ENCODE measurements around the gene LSR.
"Not testable (repeated sequence)": the region's sequence is repeated elsewhere in the genome, so short reads cannot be mapped to it uniquely, and the experiment has no call there.

Gene LSR

GRCh38 chr19:35228177-35228930 is 20.4 kb upstream of the LSR start, which contains the start of gene FAM187B:
Gene FAM187B (minus strand): TSS chr19:35228739. CDS start chr19:35228680, 59 bp downstream.
- no peaks in the 10 kb centered on the region for H3K4me1 ChIP-seq
- no peak for TF ChIP-seq CTCF (IDR thresholded peaks at IDR 0.05; ENCODE audit: low read depth, low read length)
- no peak for DNase-seq
- H3K9me3 ChIP-seq, result no peaks in the 10 kb centered on the region
- H3K27me3 ChIP-seq, result no peaks in the 10 kb centered on the region
- H3K4me3 ChIP-seq (ENCODE audit: low read depth, low read length), result no peak within 1 kb of the TSS
- no peaks in the 10 kb centered on the region for H3K36me3 ChIP-seq

GRCh38 chr19:35229601-35230000 is 19.2 kb upstream of the LSR start:
- Histone ChIP-seq H3K27me3 (no peaks in the 10 kb centered on the region), H3K4me1 (no peaks in the 10 kb centered on the region), H3K4me3 (ENCODE audit: low read depth, low read length) (no peak overlapping the region), H3K9me3 (no peaks in the 10 kb centered on the region), H3K36me3 (no peaks in the 10 kb centered on the region)
- DNase-seq, result no peak
- no peak for TF ChIP-seq CTCF (IDR thresholded peaks at IDR 0.05; ENCODE audit: low read depth, low read length)

- no peaks in the 10 kb centered on the region for H3K27me3 ChIP-seq
- no peak for DNase-seq
- TF ChIP-seq CTCF (IDR thresholded peaks at IDR 0.05; ENCODE audit: low read depth, low read length), result no peak
These were observed 16.7 kb upstream of the LSR start for GRCh38 chr19:35231956-35232645.

GRCh38 chr19:35232912-35233311 is 15.9 kb upstream of the LSR start:
- Histone ChIP-seq H3K27me3 (no peaks in the 10 kb centered on the region), H3K9me3 (no peaks in the 10 kb centered on the region; the same call in 1 of the 2 replicates), H3K4me1 (no peaks in the 10 kb centered on the region), H3K36me3 (no peaks in the 10 kb centered on the region), H3K4me3 (ENCODE audit: low read depth, low read length) (no peak overlapping the region)
- no peak for TF ChIP-seq CTCF (IDR thresholded peaks at IDR 0.05; ENCODE audit: low read depth, low read length)
- DNase-seq, result no peak

More at GRCh38 chr19:35231956-35232645, 16.7 kb upstream of the LSR start:
- Histone ChIP-seq H3K4me1 (no peaks in the 10 kb centered on the region), H3K9me3 (no peaks in the 10 kb centered on the region; the same call in 1 of the 2 replicates), H3K36me3 (no peaks in the 10 kb centered on the region), H3K4me3 (ENCODE audit: low read depth, low read length) (no peak overlapping the region)

GRCh38 chr19:35236638-35237400 is 12.0 kb upstream of the LSR start:
- Histone ChIP-seq H3K4me1 (no peaks in the 10 kb centered on the region), H3K4me3 (ENCODE audit: low read depth, low read length) (no peak overlapping the region), H3K36me3 (no peaks in the 10 kb centered on the region), H3K9me3 (no peaks in the 10 kb centered on the region; the same call in 1 of the 2 replicates), H3K27me3 (no peaks in the 10 kb centered on the region; the same call in 1 of the 2 replicates)
- no peak for TF ChIP-seq CTCF (IDR thresholded peaks at IDR 0.05; ENCODE audit: low read depth, low read length)
- no peak for DNase-seq

GRCh38 chr19:35239597-35239996 is 9.2 kb upstream of the LSR start:
- H3K36me3 ChIP-seq; H3K4me3 ChIP-seq (ENCODE audit: low read depth, low read length); DNase-seq; H3K4me1 ChIP-seq; H3K9me3 ChIP-seq: not testable (repeated sequence)
- peaks cover 10% of the 10 kb centered on the region for H3K27me3 ChIP-seq

All from BE2C (cell line).